HEK293 (cell line): ENCODE data around the gene GLTP.

Experiments
- CTCF ChIP-seq: fragments of 450-650 bp; formaldehyde crosslinking; IDR thresholded peaks from 2 replicates; pipeline ENCODE4 v1.5.1; 2016; ENCODE audit warnings: missing biosample characterization, missing genetic modification characterization
- ZNF174 ChIP-seq: fragments of 450-650 bp; formaldehyde crosslinking; IDR thresholded peaks from 2 replicates; pipeline ENCODE4 v1.5.0; 2017; ENCODE audit warnings: missing biosample characterization, mild to moderate bottlenecking, missing genetic modification characterization
- ZXDB ChIP-seq: fragments of 450-650 bp; formaldehyde crosslinking; IDR thresholded peaks from 2 replicates; pipeline ENCODE4 v1.5.1; 2016; ENCODE audit warnings: missing biosample characterization, missing genetic modification characterization

DNA sequence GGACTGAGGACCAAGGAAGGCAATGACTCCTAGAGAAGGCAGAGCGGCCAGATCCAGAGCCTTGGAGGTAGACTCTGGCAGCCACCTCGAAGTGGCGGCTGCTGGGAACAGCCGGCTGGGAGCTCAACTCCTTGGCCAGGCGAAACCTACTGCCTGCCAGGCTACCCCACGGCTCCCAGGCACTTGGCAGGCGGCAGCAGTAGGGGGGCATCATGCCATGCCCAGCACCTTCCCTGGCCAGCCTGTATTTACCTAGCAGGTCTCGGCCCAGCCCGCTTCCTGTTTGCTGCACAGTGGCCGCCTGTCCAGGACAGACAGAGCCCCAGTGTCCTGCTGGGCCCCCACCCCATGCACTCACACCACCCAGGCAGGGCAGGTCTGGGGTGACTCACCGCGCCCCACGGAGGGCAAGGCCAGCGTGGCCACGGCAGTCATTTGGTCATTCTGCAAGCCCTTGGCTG is 57.4 kb downstream of the GLTP start:
- TF ChIP-seq CTCF (tag by site-specific recombination) (no peak), ZXDB (tag by site-specific recombination) (no peak), ZNF174 (tag by site-specific recombination) (no peak)
